ENCODE results near the gene USP32. TPM values are rescaled to one million over a fixed set of nuclear protein-coding genes. Genes with fewer than 3 reads are reported as not detected.

Gene USP32
- total RNA-seq, 4 donors from 2014 or later = 14.7 to 86.0 (median 54.8) TPM

GRCh38 chr17:60328679-60329078 lies 63.3 kb downstream of the USP32 start:
- Histone ChIP-seq H3K4me1 (no peaks in the 10 kb centered on the region), H3K36me3 (no peaks in the 10 kb centered on the region), H3K27me3 (no peaks in the 10 kb centered on the region), H3K9me3 (no peaks in the 10 kb centered on the region), H3K27ac (no peak overlapping the region), H3K4me3 (no peak overlapping the region)
- in situ Hi-C loops (cut with MboI; ENCODE audit: low pct_ligation_motif_present in 1 of 4, low pct_unique_long_range_greater_than_20kb in 1 of 4, low sequenced_read_pairs in 3 of 4) (no loop called here), intact Hi-C loops (cut with DNase I; ENCODE audit: low total_unique reads) (no loop called here)
- WGBS, 2 donors (ENCODE audit: low coverage in 1 of 2) = 93% methylated on average over 9 of the region's 9 CpGs; no CpG with 5 or more reads in 1 of the 2 donors
- TF ChIP-seq POLR2AphosphoS5 (IDR thresholded peaks at IDR 0.05) (no peak), POLR2A (IDR thresholded peaks at IDR 0.05) (no peak), EP300 (IDR thresholded peaks at IDR 0.05; ENCODE audit: low read depth) (no peak), CTCF (IDR thresholded peaks at IDR 0.05) (no peak)
- DNase-seq = no peak

DNA sequence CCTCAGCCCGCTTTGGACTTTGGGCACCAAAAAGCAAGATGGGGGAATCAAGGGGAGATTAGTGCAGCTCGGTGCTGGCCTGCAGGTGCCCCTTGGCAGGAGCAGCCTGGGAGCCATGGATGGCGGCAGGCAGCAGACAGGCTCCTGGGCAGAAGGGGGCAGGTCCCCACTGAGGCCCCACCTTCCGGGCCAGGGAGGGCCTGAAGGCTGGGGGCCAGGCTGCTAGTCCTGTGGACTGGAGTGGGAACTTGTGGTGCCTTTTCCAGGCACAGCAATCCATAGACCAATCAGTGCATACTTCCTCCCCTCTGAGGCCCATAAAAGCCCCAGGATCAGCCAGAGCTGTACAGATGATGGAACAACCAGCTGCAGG lies 64.0 kb downstream of the USP32 start:
- Histone ChIP-seq H3K4me3 (no peak overlapping the region), H3K27me3 (no peaks in the 10 kb centered on the region), H3K4me1 (no peaks in the 10 kb centered on the region), H3K9me3 (no peaks in the 10 kb centered on the region), H3K27ac (no peak overlapping the region), H3K36me3 (no peaks in the 10 kb centered on the region)
- in situ Hi-C loops (cut with MboI; ENCODE audit: low pct_ligation_motif_present in 1 of 4, low pct_unique_long_range_greater_than_20kb in 1 of 4, low sequenced_read_pairs in 3 of 4) (no loop called here), intact Hi-C loops (cut with DNase I; ENCODE audit: low total_unique reads) (no loop called here)
- no peak for DNase-seq
- 83% methylated on average over 4 of the region's 4 CpGs; no CpG with 5 or more reads in 1 of the 2 donors for WGBS, 2 donors (ENCODE audit: low coverage in 1 of 2)
- no peak for TF ChIP-seq POLR2A (IDR thresholded peaks at IDR 0.05)

GRCh38 chr17:60327134-60327900 lies 64.6 kb downstream of the USP32 start:
- in situ Hi-C loops (cut with MboI; ENCODE audit: low pct_ligation_motif_present in 1 of 4, low pct_unique_long_range_greater_than_20kb in 1 of 4, low sequenced_read_pairs in 3 of 4) (no loop called here), intact Hi-C loops (cut with DNase I; ENCODE audit: low total_unique reads) (no loop called here)
- no peaks in the 10 kb centered on the region for H3K36me3 ChIP-seq
- 86 to 92% methylated on average over 1 to 21 of the region's 27 CpGs for WGBS, 2 donors (ENCODE audit: low coverage in 1 of 2)
- H3K27me3 ChIP-seq = no peaks in the 10 kb centered on the region
- H3K27ac ChIP-seq = no peak overlapping the region
- H3K9me3 ChIP-seq = no peaks in the 10 kb centered on the region
- DNase-seq = no peak
- no peak for TF ChIP-seq EP300 (IDR thresholded peaks at IDR 0.05; ENCODE audit: low read depth)
- TF ChIP-seq CTCF (IDR thresholded peaks at IDR 0.05) = no peak
- TF ChIP-seq POLR2A (IDR thresholded peaks at IDR 0.05) = no peak
- no peak for TF ChIP-seq POLR2AphosphoS5 (IDR thresholded peaks at IDR 0.05)
- H3K4me3 ChIP-seq = no peak overlapping the region
- H3K4me1 ChIP-seq = no peaks in the 10 kb centered on the region

GRCh38 chr17:60326702-60327101 lies 65.2 kb downstream of the USP32 start:
- 53 to 54% methylated on average over 2 of the region's 2 CpGs for WGBS, 2 donors (ENCODE audit: low coverage in 1 of 2)
- DNase-seq = no peak
- peaks cover 0 to 6% (median 0%) of the 10 kb centered on the region in 4 donors for H3K4me1 ChIP-seq
- in situ Hi-C loops (cut with MboI; ENCODE audit: low pct_ligation_motif_present in 1 of 4, low pct_unique_long_range_greater_than_20kb in 1 of 4, low sequenced_read_pairs in 3 of 4) (no loop called here), intact Hi-C loops (cut with DNase I; ENCODE audit: low total_unique reads) (no loop called here)
- H3K27ac ChIP-seq = no peak overlapping the region
- no peaks in the 10 kb centered on the region for H3K36me3 ChIP-seq
- no peaks in the 10 kb centered on the region for H3K9me3 ChIP-seq
- TF ChIP-seq EP300 (IDR thresholded peaks at IDR 0.05; ENCODE audit: low read depth) (no peak), POLR2AphosphoS5 (IDR thresholded peaks at IDR 0.05) (no peak), CTCF (IDR thresholded peaks at IDR 0.05) (no peak), POLR2A (IDR thresholded peaks at IDR 0.05) (no peak)
- no peaks in the 10 kb centered on the region for H3K27me3 ChIP-seq
- no peak overlapping the region for H3K4me3 ChIP-seq
